NCI-H1092 treated with DMSO at 0.1 percent for 48 hours (cell line): Measurements from ENCODE around the gene TBC1D10A.

Experiments
- DNase-seq: peaks from one replicate; lab custom pipeline; 2025; lab: John Stamatoyannopoulos, UW

Gene TBC1D10A

GRCh38 chr22:30299322-30299721 lies 27.4 kb downstream of the TBC1D10A start:
- no peak for DNase-seq

- DNase-seq, result no peak
Observed at GRCh38 chr22:30297991-30298701, 28.6 kb downstream of the TBC1D10A start.

DNA sequence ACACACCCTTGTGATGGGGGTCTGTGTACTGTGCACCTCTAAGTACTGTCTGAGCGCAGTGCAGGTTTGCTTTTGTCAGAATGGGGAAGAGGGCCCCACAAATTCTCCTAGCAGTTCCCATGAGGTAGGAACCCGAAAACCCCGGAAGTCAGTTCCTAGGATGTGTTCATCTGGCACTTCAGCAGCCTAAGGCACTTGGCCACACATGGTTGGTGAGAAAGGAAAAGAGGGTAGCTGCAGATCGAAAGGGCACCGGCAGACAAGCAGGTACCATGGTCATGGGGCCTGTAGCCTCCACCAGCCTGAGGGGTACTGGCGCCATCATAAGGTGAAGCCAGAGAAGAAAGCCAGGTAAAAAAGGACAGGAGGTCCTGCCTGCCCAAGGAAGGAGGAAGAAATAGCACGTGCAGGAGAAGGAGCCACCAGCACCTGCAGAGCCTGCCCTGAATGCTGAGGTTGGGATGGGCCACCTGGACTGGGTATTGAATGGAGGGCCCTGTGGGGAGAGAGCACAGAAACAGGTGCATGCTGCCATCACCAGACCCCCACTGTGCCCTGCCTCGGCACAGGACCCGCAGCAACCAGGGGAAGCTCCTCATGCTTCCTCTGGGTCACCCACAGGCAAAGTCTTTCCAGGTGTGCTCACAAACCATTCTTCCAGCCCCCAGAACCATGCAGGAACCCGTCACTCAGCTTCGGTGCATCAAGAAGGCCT lies 29.3 kb downstream of the TBC1D10A start:
- DNase-seq, result no peak

DNA sequence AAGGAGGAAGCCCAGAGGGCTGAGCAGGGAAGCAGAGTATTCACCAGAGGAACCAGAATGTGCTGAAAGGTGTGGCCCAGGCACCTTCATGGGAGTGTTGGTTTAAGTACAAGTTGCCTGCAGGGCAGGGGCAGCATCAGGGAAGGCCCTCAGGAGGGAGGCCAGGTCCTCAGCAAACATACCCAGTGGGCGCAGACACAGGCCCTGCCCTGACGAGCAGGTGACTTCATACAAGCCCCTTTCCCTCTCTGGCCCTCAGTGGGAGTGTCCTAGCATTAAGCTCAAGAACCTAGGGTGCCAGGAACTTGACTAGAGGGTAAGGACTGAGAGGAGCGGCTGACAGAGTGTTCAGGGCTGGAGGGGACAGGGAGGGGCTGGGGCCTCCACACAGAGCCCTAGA lies 29.9 kb downstream of the TBC1D10A start:
- DNase-seq, result no peak

DNA sequence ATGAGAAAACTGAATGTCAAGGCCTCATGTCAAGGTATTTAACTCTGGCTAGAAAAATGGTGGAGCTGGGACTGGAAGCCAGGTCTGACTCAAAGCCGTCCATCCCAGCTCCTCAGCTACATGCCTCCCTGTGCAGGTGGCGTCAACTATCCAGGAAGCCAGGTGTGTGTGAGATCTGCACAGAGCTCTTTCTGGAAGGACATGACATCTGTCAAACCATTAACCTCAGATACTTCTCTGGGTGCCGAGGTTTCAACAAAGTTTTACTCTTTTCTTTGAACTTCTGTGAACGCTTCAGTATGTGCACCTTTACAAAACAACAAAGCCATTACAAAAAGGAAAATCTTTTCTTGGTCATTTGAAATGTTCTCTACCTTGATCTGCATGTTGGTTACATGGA lies 30.4 kb downstream of the TBC1D10A start:
- DNase-seq, result no peak

DNA sequence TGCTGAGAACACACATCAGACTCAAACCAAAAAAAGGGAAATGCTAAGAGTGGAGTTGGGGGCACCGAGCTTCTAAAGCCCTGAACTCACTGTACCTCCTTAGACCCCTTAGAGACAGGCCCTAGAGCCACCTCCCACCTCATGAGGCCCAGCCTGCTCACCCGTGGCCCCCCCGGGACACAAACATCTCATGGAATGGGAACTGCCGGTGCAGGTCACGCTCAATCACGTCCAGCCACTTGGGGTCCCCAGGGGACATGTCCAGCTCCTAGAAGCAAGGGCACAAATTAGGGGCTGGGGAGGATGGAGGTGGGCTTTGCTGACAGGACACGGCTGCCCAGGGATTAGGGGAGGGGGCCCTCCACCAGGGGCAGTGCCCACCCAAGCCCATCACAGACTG lies 31.2 kb downstream of the TBC1D10A start:
- DNase-seq, result no peak

DNA sequence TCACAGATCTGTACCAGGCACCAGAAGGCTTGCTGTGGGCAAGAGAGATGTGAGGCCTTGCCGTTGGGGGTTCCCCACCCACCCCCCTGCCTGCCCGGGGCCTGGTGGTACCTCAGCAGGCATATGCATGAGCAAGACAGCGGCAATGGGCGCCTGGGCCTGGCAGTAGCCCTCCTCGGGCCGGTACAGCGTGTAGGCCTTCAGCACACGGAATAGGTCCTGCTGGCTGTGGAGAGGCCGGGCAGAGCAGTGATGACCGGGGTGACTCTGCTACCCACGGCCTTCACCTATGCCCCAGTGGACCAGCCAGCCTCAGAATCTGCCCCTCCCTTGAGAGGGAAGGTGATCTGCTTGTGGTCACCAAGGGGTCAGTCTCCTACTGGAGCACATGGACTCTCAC lies 31.9 kb downstream of the TBC1D10A start:
- no peak for DNase-seq

- DNase-seq, result no peak
Observed at GRCh38 chr22:30294066-30294465, 32.7 kb downstream of the TBC1D10A start.

DNA sequence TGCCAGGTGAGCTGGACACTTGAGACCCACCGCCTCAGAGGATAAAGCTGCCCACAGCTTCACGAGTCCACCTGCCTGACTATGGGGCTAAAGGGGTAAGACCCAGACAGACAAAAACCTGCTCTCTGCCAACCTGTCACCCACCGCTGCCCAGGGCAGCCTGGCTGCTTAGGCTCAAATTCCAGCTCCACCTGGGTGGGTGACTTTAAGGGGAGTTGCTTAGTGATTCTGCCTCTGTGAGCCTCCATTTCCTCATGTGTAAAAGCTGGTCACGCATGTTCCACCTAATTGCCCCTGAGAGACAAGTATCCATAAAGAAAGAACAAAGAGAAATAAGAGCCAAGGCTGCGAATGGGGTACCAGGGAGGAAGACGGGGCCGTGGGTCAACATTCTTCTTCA lies 33.7 kb downstream of the TBC1D10A start:
- no peak for DNase-seq

GRCh38 chr22:30292069-30292970 lies 34.4 kb downstream of the TBC1D10A start:
- DNase-seq, result no peak

GRCh38 chr22:30291058-30291892 lies 35.5 kb downstream of the TBC1D10A start:
- DNase-seq, result peak; percentile 42

GRCh38 chr22:30290342-30291057 lies 36.2 kb downstream of the TBC1D10A start:
- DNase-seq, result no peak

DNA sequence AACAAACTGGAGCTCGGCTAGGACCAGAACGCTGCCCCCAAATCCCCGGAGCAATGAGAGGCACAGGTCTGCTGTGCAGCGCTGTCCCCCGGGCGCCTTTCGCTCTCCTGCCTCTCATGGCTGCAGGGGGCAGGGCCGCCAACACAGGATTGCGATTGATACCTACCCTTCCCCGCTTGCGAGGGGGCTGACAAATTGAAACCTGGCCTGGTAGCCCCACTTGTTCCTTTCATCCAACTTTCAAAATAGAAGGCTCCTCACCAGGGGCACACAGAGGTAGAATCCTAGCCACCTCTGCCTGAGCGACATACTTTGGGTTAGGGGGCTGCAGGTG lies 36.8 kb downstream of the TBC1D10A start:
- DNase-seq, result no peak

DNA sequence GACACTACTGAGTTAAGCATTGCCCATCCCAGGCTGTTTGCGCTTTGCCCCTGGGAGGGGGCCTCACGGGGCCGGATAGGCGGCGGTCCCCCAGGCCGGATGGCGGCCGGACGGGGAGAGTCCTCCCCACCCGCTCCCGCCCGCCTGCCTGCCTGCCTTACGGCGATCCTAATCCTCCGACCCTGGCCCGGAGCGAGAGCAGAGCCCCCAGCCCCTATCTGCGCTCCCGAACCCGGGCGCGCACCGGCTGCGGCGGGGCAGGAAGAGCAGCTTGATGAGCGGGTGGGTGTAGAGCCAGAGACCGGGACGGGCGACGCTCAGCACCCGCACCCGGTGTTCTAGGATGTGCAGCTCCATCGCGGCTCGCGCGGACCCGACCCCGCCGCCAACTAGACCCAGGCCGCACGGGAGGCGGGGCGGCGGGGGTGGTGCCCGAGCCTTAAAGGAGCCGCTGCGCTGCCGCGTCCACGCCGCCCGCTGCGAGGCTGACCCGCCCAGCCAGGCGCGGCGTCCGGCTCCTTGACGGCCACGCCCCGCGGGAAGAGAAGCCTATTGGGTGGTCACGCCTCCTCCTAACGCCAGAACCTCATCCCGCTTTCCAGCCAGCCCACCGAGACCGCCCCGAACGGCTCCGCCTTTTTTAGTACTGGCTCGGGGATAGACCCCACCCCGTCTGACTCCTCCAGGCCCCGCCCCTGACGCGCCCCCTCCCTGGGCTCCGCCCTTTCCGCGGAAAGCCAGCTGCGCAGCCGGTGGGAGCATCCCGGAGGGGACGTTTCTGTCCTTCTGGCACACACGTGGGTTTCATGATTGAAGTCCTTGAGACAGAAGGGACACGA lies 37.4 kb downstream of the TBC1D10A start, which contains the start of gene CASTOR1:
Gene CASTOR1, minus strand, starts transcription at position 365 of the 839 bp plus-strand sequence. Its CDS starts 8 bp downstream, at position 357.
- DNase-seq, result peak; percentile 93

DNA sequence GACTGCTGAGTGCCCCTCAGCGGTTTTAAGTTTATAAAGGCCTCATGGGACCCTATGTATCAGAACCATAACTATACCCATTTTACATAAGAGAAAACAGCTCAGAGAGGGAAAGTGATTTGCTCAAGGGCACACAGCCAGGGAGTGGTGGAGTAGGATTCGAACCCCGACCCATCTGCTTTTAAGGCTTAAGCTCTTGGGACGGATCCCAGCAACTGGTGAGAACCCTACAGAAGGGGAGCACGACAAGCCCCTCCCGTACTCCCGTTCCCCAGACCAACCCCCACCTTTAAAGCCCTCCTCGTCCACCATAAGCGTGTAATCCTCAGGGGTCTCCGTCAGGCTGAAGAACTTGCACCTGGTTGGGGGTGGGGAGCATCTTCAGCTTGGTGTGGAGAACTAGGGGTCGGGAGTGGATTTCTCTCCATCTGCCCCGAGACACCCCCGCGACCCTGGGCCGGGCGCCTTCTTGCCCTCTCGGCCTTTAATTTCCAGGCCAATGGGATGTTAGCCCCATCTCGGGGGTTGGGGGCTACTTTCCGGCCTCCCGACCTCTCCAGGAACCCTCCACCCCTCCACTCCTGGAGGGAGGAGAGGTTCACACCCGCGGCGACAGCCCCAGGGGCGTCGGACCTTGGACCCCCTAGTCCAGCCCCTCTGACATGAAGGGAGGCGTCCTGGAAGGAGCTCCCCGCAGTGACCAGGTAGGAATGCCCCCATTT lies 38.2 kb downstream of the TBC1D10A start:
- no peak for DNase-seq

- DNase-seq, result peak; percentile 60
Observed at GRCh38 chr22:30287648-30288418, 38.9 kb downstream of the TBC1D10A start.

DNA sequence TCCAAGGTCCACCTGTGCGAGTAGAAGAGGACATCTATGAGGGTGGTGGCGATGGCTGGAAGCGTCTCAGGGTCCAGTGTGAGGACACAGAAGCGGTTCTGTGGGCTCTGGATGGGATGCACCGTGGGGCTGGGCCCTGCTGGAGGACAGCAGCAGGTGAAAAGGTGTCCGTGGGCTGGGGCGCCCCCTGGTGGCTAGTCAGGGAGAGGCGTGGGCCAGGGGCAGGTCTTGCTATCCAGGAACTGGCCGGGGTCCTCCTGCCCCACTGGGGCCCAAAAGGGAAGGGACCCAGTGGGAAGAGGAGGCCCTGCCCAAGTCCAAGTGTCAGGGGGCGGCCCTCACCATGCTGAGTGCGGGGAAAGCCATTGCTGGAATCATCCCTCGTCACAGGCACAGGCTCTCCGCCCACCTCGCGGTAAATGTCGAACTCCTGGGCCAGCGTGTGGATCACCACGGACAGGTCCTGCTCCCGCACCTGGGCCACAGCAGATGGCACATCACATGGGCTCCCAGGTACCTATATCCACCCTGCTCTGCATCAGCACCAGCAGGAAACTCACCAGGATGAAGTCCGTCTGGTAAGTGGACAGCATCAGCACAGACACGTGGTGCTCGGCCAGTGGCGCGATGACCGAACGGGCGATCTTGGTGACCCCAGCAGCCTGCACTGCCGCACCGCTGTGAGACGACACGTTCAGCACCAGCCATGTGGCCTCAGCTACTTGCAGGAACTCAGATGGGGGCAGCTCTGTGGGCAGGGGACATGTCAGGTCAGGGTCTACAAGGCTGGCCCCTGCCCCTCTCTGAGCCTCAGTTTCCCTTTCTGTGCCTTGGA lies 39.7 kb downstream of the TBC1D10A start:
- peak; percentile 39 for DNase-seq

- no peak for DNase-seq
Observed at GRCh38 chr22:30286331-30286730, 40.4 kb downstream of the TBC1D10A start.
